Measurements from ENCODE around the gene RBM39.
"Not testable (repeated sequence)": the region's sequence is repeated elsewhere in the genome, so short reads cannot be mapped to it uniquely, and the experiment has no call there.

The RBM39 gene

DNA sequence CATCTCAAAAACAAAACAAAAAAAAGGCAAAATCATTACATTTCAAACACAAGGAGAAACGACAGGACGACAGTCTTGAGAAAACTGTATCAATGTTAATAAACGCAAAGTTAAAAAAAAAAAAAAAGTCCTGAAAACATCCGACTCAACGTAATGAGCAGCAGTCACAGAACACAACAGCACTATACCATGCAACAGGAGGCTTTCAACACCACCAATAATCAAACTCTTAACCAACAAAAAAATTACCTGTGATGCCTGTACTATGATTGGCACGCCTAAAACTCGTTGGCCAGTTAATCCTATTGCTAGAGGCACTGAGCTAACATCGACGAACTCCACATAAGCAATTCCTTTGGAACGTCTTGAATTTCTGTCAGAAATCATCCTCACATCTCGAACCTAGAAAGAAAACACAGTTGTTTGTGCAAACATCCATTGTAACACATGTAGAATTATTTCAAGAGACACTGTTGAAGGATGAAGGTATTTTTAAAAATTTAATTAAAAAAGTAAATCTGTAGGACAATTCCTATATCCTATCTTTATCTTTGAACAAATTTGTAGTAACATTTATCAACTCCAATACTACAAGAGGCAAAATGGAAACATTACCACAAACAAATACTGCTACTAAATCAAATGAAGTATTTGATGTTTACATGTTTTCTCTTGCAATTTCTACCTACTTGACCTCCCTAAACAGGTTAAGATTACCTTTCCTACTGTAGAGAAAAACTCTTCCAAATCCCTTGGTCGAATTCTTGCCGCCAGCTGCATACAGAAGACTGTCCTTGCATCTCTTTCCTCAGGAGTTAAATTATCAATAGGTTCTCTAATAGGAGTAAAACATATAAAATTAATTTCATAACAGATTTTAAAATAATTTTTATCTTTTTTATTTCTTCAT lies 17.5 kb downstream of the RBM39 start:
- DNase-seq = no peak

DNA sequence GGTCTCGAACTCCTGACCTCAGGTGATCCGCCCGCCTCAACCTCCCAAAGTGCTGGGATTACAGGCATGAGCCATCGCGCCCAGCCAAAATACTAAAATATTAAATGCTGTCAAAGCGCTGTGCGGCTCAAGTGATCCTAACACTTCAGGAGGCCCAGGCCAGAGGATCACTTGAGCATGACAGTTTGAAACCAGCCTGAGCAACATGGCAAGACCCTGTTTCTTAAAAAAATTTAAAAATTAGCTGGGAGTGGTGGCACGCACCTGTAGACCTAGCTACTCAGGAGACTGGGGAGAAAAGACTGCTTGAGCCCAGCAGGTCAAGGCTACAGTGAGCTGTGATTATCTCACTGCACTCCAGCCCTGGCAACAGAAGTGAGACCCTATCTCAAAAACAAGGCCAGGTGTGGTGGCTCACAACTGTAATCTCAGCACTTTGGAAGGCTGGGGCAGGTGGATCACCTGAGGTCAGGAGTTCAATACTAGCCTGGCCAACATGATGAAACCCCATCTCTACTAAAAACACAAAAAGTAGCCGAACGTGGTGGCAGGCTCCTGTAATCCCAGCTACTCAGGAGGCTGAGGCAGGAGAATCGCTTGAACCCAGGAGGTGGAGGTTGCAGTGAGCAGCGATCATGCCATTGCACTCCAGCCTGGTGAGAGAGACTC lies 18.3 kb downstream of the RBM39 start:
- not testable (repeated sequence) for DNase-seq

DNA sequence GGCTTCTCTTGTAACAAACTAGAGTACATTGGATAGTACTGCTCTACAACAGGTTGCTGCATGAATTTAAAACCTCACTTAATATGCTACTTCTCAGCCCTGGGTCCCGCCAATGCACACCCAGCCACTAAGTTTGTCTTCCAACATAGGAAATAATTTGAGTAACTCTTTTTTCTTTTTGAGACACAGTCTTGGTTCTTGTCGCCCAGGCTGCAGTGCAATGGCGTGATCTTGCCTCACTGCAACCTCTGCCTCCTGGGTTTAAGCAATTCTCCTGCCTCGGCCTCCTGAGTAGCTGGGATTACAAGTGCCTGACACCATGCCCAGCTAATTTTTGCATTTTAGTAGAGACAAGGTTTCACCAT lies 18.8 kb downstream of the RBM39 start:
- not testable (repeated sequence) for DNase-seq

DNA sequence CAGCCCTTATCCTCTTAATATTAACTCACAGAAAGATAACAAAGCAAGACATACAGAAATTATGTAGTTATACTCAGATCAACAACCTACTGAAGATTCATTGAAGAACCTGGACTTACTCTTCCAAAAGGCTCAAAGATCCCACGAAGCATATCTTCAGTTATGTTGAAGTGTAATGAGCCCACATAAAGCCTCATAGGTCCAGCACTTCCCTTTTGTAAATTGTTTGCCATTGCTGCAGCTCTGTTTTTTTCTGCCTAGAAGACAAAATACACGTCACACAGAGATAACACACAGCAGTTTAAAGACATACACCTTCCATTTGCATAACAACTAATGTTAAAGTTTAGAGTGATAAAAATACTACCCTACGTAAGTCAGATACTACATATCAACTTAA lies 20.4 kb downstream of the RBM39 start:
- DNase-seq = no peak

DNA sequence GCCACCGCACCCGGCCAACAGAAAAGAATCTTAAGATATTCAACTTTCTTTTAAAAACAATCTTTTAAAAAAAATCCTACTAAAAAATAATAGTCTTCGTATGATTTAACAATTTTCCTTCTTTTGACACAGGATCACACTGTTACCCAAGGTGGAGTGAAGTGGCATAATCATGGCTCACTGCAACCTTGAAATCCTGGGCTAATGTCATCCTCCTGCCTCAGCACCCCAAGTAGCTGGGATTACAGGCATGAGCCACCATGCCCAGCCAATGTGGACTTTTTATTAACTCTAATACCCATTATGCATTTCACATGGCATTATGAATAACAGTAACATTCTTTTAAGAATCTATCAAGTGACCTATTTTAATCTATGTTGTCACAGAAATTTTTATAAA lies 20.8 kb downstream of the RBM39 start:
- no peak for DNase-seq

DNA sequence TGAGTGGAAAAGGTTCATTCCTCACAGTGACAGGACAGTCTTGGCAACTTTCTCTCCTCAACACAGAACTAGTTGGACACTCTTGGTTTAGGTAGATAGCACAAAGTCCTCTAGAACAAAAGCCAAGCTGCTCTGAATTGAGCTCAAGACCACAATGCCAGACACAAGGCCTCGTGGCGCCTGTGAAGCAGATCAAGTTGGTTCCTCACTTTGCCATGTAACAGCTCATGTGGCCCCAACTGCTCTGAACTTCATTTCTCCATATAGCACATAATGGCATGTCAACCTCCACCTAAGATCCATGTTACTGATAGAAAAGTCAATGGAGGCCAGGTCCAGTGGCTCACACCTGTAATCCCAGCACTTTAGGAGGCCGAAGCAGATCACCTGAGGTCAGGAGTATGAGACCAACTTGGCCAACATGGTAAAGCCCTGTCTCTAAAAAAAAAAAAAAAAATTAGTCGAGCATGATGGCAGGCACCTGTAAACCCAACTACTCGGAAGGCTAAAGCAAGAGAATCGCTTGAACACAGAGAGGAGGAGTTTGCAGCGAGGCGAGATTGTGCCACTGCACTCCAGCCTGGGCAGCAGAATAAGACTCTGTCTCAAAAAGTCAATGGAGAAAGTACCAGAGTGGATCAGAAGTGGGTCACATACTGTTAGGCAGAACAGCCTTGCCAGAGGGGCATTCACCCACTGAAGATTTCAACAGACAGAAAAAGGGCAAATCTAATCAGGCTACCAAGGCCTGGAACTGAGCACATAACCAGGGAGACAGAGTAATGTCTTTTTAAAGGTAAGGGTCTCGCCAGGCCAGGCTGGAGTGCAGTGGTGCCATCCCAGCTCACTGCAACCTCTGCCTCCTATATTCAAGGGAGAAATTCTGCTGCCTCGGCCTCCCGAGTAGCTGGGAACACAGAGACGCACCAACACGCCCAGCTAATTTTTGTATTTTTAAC lies 21.6 kb downstream of the RBM39 start:
- DNase-seq = no peak

DNA sequence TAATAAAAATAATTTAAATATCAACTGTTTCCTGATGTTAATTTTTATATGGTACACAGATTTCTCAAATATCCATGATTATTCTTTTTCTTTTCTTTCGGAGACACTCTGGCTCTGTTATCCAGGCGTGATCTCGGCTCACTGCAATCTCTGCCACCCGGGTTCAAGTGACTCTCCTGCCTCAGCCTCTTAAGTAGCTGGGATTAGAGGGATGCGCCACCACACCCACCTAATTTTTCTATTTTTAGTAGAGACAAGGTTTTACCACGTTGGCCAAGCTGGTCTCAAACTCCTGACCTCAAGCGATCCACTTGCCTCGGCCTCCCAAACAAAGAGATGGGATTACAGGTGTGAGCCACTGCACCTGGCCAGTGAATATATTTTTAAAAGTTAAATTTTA lies 22.3 kb downstream of the RBM39 start:
- no peak for DNase-seq

DNA sequence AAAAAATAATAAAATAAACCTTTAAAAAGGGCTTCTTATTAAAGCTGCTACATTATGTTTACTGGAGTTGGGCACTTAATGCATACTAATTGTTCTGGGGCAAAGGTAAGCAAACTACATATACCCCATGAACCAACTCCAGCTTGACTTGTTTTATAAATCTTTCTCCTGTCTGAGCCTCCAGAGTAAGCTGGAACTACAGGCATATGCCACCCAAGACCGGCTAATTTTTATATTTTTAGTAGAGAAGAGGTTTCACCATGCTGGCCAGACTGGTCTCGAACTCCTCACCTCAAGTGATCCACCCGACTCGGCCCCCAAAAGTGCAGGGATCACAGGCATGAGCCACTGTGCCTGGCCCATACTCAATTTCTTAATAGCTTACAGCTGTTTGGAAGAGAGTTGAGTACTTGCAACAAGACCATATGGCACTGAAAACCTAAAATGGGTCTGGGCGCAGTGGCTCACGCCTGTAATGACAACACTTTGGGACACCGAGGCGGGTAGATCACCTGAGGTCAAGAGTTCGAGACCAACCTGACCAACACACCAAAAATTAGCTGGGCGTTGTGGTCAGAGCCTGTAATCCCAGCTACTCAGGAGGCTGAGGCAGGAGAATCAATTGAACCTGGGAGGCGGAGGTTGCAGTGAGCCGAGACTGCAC lies 23.0 kb downstream of the RBM39 start:
- no peak for DNase-seq

DNA sequence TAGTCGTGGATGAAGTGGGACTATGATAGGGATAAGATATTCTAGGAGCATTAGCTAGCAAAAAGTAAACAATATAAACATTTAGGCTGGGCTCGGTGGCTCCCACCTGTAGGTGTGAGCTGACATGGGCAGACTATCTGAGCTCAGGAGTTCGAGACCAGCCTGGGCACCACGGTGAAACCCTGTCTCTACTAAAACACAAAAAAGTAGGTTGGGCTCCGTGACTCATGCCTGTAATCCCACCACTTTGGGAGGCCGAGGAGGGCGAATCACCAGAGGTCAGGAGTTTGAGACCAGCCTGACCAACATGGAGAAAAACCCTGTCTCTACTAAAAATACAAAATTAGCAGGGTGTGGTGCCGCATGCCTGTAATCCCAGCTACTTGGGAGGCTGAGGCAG lies 23.7 kb downstream of the RBM39 start:
- not testable (repeated sequence) for DNase-seq

DNA sequence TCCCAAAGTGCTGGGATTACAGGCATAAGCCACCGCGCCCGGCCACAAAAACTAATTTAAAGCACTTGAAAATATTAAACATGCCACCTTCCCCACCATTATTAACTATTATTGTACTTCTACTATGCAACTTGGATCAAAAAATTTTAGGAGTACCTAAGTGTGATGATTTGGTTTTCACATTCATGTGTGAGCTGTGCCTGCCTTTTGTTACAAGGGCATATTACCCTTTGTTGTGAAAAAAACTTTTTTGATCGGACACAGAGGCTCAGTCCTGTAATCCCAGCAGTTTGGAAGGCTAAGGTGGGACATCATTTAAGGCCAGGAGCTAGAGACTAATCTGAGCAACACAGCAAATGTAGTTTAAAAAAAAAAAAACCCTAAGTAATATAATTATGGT lies 25.7 kb downstream of the RBM39 start:
- DNase-seq = no peak

DNA sequence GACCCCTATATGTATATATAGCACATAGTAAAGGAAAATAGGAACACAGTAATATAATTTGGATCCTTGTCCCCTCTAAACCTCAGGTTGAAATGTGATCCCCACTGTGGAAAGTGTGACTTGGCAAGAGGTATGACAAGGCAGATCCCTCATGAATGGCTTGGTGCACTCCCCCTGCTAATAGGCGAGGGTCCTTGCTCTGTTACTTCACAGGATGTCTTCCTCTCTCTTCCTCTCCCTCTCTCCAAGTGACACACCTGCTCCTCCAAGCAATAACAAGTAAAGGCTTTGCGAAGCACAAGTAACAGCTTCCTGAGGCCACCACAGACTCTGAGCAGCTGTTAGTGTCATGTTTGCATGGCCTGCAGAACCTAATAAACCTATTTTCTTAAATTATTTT lies 26.4 kb downstream of the RBM39 start:
- DNase-seq = no peak

DNA sequence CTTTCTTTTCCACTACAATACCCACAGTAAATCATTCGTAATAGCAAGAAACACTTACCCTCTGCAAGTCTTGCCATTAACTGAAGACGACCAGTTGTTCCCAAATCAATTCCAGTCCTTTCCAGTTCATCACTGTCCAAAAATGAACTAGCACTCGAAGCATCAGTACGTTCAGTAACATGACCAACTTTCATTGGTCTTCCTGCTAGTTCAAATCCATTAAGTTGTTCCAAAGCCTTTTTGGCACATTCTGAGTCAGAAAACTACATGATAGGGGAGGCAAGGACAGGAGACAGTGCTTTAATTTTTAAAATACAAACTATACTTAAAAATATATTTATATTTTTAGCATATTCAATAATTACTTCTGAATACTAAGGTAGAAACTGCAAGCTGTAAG lies 27.9 kb downstream of the RBM39 start:
- no peak for DNase-seq

DNA sequence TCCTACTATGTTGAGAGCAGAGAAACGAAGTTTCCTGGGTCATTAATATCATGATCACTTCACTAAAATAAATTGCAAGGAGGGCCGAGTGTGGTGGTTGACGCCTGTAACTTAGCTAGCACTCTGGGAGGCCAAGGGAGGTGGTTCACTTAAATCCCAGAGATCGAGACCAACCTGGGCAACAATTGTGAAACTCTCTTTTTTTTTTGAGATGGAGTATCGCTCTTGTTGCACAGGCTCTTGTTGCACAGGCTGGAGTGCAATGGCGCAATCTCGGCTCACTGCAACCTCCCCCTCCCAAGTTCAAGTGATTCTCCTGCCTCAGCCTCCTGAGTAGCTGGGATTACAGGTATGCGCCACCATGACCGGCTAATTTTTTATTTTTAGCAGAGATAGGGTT lies 28.9 kb downstream of the RBM39 start:
- not testable (repeated sequence) for DNase-seq

DNA sequence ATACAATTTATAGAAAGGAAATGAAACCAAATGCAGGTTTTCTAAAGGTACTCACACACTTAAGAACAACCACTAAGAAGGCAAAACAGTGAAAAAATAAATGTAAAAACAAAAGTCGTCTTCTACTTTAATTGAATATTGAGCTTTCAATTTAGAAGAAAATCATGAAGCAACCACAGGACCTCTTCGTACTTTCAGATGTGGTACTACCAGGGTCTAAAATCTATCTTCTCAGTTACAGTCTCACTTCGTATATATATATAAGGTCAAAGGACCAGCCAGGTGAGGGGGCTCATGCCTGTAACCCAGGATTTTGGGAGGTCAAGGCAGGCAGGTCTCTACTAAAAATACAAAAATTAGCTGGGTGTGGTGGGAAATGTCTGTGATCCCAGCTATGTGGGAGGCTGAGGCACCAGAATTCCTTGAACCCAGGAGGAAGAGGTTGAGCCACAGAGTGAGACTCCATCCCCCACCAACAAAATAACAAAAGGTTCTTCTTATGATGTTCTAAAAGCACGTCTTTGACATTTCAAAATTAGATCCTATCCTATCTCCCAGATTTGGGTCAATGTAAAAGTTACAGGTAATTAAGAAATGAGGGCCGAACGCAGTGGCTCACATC lies 30.4 kb downstream of the RBM39 start:
- no peak for DNase-seq

DNA sequence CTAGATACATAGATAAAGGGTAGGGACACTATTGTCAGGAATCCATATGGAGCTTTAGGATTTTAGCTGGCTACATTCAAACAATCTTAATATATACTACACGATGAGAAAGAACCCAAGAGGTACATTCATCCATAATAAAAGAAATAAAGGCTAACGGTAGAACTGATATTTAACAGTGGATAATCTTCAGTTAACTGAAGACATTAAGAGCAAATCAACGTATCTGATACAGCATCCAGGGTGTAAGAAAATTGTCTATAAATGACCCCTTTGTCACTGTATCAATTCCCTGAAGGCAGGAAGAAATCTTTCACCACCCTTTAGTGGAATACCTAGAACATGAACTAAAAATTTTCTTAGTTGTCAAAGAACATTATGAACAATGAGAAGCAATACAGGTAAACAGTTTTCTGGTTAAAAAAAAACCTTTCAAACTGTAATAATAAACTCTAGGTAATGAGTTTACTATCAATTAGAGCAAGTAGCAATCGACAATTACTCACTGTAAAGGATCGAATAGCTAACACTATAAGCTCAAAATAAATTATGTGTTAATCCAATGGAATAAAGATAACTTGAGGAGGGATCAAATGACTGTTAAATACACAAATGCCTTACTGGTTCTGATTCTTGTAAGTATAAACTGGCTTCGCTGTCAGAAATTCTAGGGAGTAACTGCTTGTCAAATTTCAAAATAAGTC lies 31.0 kb downstream of the RBM39 start:
- no peak for DNase-seq

DNA sequence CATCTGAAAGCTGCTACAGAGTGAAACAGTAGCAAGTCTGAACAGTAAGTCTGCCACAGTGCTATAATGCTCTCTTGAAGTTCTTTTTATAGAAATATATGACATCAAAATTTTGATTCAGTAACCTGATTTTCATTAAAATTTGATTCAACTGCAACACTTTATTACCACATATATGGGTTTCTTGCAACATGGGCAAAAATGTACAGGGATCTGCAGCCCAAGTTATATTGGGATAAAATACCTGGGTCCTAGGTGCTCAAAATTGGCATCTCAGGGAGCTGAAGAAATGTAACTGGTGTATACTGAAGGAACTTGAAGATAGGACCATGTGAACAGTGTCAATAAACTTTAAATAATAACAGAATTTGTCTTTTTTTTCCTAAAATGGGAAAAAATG lies 32.0 kb downstream of the RBM39 start:
- DNase-seq = no peak

DNA sequence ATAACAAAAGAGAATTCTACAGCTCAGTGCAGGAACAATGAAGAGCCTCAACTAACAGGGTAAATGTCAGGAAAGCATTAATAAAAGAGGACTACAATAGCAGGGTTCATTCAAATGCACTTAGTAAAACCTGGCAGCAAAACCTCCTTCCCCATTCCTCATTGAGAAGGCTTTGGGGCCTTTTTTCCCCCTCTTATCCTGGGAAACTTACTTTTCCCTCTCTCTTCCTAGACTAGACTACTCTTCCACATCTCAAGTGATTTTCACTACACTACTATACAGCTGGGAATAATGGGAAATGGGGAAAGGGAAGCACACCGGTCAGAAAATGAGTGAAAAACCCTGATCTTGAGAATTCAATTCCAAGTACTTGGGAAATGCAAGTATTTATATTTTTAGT lies 32.8 kb downstream of the RBM39 start:
- DNase-seq = no peak

DNA sequence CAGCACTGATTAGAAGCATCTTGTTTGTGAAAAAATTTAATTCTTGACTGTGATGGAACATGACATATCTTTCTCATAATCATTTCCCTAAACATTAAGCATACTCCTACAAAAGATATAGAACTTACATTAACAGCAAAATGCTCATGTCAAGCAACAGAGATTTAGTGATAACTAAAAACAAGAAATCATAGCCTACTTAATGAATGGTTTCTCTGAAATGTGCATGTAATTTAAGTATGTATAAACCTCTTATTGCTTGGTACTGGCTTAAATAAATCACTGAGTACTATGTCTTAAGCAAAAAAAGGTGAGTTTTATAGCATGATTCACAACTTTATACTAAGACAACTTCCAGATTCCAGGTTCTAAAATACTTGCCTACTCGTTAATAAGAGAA lies 33.6 kb downstream of the RBM39 start:
- DNase-seq = no peak

DNA sequence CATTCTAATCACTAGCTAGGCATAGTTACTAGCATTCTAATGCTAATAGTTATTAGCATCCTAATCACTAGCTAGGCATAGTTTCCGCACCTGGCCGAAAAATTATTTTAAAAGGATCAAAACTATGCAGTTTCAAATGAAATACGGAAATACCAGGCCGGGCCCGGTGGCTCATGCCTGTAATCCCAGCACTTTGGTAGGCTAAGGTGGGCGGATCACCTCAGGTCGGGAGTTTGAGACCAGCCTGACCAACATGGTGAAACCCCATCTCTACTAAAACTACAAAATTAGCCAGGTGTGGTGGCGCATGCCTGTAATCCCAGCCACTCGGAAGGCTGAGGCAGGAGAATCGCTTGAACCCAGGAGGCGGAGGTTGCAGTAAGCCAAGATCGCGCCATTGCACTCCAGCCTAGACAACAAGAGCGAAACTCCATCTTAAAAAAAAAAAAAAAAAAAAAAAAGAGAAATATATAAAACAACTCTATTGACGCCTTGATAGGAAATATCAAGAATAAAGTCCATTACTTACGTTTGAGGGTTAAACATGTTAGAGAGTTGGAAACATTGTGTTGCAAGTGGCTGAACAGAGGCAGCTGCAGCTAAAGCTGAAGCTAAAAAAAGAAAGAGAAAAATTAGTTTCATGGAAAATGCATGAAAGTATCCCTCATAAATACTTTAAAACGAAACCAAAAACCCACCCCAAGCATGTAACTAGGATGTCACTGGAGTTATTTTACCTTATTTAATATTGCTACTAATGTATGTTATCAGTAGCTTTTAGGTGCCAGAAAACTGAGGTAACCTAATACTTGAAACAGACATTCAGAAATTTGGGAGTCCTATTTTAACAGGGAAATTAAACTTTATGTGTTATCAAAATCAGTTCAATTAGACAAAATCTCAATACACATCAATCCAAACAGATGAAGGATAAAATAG lies 35.2 kb downstream of the RBM39 start:
- DNase-seq = not testable (repeated sequence)

DNA sequence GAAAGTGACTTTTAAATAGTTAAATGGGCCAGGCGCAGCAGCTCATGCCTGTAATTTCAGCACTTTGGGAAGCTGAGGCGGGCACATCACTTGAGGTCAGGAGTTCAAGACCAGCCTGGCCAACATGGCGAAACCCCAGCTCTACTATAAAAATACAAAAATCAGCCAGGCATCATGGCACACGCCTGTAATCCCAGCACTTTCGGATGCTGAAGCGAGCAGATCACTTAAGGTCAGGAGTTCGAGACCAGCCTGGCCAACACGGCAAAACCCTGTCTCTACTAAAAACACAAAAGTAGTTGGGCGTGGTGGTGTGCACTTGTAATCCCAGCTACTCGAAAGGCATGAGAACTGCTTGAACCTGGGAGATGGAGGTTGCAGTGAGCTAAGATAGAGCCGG lies 36.2 kb downstream of the RBM39 start:
- not testable (repeated sequence) for DNase-seq

Measured in GOT3 (cell line).